Neural cell (in vitro differentiated cells): ENCODE data around the gene CCDC63. TPM values are rescaled to one million over a fixed set of nuclear protein-coding genes. Genes with fewer than 3 reads are reported as not detected.

Experiments
- H2AFZ ChIP-seq: fragments of 200-600, 300-800 bp; sonication (generic), shearing (Covaris generic); 2 replicates; pipeline ENCODE4 v1.6.0; 2014; ENCODE audit warnings: low read depth, mild to moderate bottlenecking, antibody characterized with exemption, low read length, moderate library complexity
- H3F3A ChIP-seq: fragments of 200-600 bp; shearing (Covaris generic); 2 replicates; pipeline ENCODE4 v1.6.1; 2016; ENCODE audit warnings: mild to moderate bottlenecking, moderate library complexity, mixed read lengths, antibody characterized with exemption, low read length; ENCODE audit not compliant: insufficient read depth, poor library complexity, severe bottlenecking
- H3K27ac ChIP-seq: fragments of 200-600, 300-800 bp; sonication (generic), shearing (Covaris generic); 2 replicates; pipeline ENCODE4 v1.5.1; 2014; ENCODE audit warnings: mild to moderate bottlenecking, low read length, moderate library complexity
- H3K27me3 ChIP-seq: fragments of 300-800, 200-600 bp; sonication (generic), shearing (Covaris generic); 2 replicates; pipeline ENCODE4 v1.6.0; 2014; ENCODE audit warnings: mild to moderate bottlenecking, low read depth, low read length, moderate library complexity; ENCODE audit not compliant: insufficient read depth
- H3K36me3 ChIP-seq: fragments of 300-800, 200-600 bp; sonication (generic), shearing (Covaris generic); 2 replicates; pipeline ENCODE4 v1.5.1; 2014; ENCODE audit warnings: mild to moderate bottlenecking, antibody characterized with exemption, low read length, moderate library complexity; ENCODE audit not compliant: insufficient read depth
- H3K4me2 ChIP-seq: fragments of 300-800, 200-600 bp; sonication (generic), shearing (Covaris generic); 2 replicates; pipeline ENCODE4 v1.6.0; 2014; ENCODE audit warnings: mild to moderate bottlenecking, low read length
- H3K4me3 ChIP-seq: fragments of 300-800, 200-600 bp; sonication (generic), shearing (Covaris generic); 2 replicates; pipeline ENCODE4 v1.5.1; 2014; ENCODE audit warnings: mild to moderate bottlenecking, low read length, moderate library complexity
- H3K79me2 ChIP-seq: fragments of 200-600 bp; shearing (Covaris generic); replicated peaks from 2 replicates; pipeline ENCODE4 v1.6.0; 2014; ENCODE audit warnings: mild to moderate bottlenecking, low read length, moderate library complexity; ENCODE audit not compliant: insufficient read depth
- H3K9ac ChIP-seq: fragments of 300-800, 200-600 bp; sonication (generic), shearing (Covaris generic); 2 replicates; pipeline ENCODE4 v1.6.1; 2016; ENCODE audit warnings: mild to moderate bottlenecking, low read length, mixed read lengths
- H3K9me2 ChIP-seq: fragments of 200-600 bp; shearing (Covaris generic); 2 replicates; pipeline ENCODE4 v1.6.1; 2016; ENCODE audit warnings: mild to moderate bottlenecking, low read length, mixed read lengths; ENCODE audit not compliant: insufficient read depth
- H3K9me3 ChIP-seq: fragments of 200-600, 300-800 bp; sonication (generic), shearing (Covaris generic); 2 replicates; pipeline ENCODE4 v1.6.1; 2016; ENCODE audit warnings: mild to moderate bottlenecking, mixed run types, low read length, moderate library complexity, mixed read lengths
- H4K20me1 ChIP-seq: fragments of 200-600 bp; shearing (Covaris generic); 2 replicates; pipeline ENCODE4 v1.6.1; 2016; ENCODE audit warnings: mild to moderate bottlenecking, mixed run types; ENCODE audit not compliant: insufficient read depth
- EP300 ChIP-seq: fragments of 450-650 bp; conservative IDR thresholded peaks from 2 replicates; pipeline ENCODE4 v1.6.1; 2014; ENCODE audit warnings: antibody characterized with exemption, mild to moderate bottlenecking, moderate library complexity; ENCODE audit not compliant: poor library complexity, severe bottlenecking
- EZH2 ChIP-seq: fragments of 200-600, 300-800 bp; shearing (Covaris generic), sonication (generic); IDR thresholded peaks from 2 replicates; pipeline ENCODE4 v1.6.1; 2014; ENCODE audit warnings: antibody characterized with exemption, low read length, borderline replicate concordance, mild to moderate bottlenecking; ENCODE audit not compliant: insufficient read depth, poor library complexity, severe bottlenecking
- MXI1 ChIP-seq: fragments of 450-650 bp; conservative IDR thresholded peaks from 2 replicates; pipeline ENCODE4 v1.6.1; 2014; ENCODE audit warnings: antibody characterized with exemption, mild to moderate bottlenecking; ENCODE audit not compliant: poor library complexity, severe bottlenecking
- POLR2AphosphoS5 ChIP-seq: IDR thresholded peaks from 2 replicates; pipeline ENCODE4 v1.6.1; 2012
- RAD21 ChIP-seq: fragments of 450-650 bp; conservative IDR thresholded peaks from 2 replicates; pipeline ENCODE4 v1.6.1; 2014; ENCODE audit warnings: antibody characterized with exemption, mild to moderate bottlenecking, moderate library complexity
- SMC3 ChIP-seq: fragments of 450-650 bp; conservative IDR thresholded peaks from 2 replicates; pipeline ENCODE4 v1.6.1; 2014; ENCODE audit warnings: antibody characterized with exemption, mild to moderate bottlenecking, moderate library complexity; ENCODE audit not compliant: poor library complexity
- TAF1 ChIP-seq: IDR thresholded peaks from 2 replicates; pipeline ENCODE4 v1.6.1; 2012; ENCODE audit warnings: low read depth
- polyA plus RNA-seq: library from polyadenylated mRNA; depleted of rRNA; stranded (reverse); fragments of >200 nt; gene quantifications from 2 replicates; pipeline ENCODE4 v1.2.3, GENCODE V29; 2014
- TF ChIP-seq, protein P1 (sequence below): fragments of 450-650 bp; IDR thresholded peaks from 2 replicates; pipeline ENCODE4 v1.5.1; 2014; ENCODE audit warnings: antibody characterized with exemption, mild to moderate bottlenecking, moderate library complexity; ENCODE audit not compliant: poor library complexity, severe bottlenecking
- TF ChIP-seq, protein P2 (sequence below): IDR thresholded peaks from 2 replicates; pipeline ENCODE4 v1.6.1; 2012; ENCODE audit warnings: borderline replicate concordance

Gene CCDC63
- polyA plus RNA-seq, 1 donor from 2014 or later = not detected

DNA sequence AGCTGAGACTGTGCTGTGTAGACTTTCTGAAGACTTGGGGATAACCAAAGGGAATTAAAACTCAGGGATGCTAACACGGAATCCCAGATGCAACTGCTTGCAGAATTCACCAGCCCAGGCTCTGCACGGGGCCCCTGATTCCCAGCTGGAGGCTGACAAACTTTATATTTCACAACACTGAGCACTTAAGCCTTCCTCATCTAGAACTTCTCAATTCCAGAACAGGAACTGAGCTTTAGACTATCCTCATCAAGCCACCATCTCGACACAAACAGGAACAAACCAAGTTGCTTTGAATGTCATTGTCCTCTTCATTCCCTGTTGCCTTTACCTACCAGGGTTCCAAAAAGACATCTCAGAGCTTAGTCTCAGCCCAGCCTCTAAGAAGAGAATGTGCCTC lies 22.2 kb downstream of the CCDC63 start:
- no peak for TF ChIP-seq POLR2AphosphoS5
- TF ChIP-seq TAF1 = no peak
- TF ChIP-seq, protein P1, sequence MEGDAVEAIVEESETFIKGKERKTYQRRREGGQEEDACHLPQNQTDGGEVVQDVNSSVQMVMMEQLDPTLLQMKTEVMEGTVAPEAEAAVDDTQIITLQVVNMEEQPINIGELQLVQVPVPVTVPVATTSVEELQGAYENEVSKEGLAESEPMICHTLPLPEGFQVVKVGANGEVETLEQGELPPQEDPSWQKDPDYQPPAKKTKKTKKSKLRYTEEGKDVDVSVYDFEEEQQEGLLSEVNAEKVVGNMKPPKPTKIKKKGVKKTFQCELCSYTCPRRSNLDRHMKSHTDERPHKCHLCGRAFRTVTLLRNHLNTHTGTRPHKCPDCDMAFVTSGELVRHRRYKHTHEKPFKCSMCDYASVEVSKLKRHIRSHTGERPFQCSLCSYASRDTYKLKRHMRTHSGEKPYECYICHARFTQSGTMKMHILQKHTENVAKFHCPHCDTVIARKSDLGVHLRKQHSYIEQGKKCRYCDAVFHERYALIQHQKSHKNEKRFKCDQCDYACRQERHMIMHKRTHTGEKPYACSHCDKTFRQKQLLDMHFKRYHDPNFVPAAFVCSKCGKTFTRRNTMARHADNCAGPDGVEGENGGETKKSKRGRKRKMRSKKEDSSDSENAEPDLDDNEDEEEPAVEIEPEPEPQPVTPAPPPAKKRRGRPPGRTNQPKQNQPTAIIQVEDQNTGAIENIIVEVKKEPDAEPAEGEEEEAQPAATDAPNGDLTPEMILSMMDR = no peak
- TF ChIP-seq, protein P2, sequence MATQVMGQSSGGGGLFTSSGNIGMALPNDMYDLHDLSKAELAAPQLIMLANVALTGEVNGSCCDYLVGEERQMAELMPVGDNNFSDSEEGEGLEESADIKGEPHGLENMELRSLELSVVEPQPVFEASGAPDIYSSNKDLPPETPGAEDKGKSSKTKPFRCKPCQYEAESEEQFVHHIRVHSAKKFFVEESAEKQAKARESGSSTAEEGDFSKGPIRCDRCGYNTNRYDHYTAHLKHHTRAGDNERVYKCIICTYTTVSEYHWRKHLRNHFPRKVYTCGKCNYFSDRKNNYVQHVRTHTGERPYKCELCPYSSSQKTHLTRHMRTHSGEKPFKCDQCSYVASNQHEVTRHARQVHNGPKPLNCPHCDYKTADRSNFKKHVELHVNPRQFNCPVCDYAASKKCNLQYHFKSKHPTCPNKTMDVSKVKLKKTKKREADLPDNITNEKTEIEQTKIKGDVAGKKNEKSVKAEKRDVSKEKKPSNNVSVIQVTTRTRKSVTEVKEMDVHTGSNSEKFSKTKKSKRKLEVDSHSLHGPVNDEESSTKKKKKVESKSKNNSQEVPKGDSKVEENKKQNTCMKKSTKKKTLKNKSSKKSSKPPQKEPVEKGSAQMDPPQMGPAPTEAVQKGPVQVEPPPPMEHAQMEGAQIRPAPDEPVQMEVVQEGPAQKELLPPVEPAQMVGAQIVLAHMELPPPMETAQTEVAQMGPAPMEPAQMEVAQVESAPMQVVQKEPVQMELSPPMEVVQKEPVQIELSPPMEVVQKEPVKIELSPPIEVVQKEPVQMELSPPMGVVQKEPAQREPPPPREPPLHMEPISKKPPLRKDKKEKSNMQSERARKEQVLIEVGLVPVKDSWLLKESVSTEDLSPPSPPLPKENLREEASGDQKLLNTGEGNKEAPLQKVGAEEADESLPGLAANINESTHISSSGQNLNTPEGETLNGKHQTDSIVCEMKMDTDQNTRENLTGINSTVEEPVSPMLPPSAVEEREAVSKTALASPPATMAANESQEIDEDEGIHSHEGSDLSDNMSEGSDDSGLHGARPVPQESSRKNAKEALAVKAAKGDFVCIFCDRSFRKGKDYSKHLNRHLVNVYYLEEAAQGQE = no peak
- no peak for TF ChIP-seq SMC3
- no peaks in the 10 kb centered on the region for H3K36me3 ChIP-seq

GRCh38 chr12:110869803-110870202 lies 23.0 kb downstream of the CCDC63 start:
- TF ChIP-seq RAD21 (no peak), POLR2AphosphoS5 (no peak), EZH2 (no peak), SMC3 (no peak), EP300 (no peak), TAF1 (no peak), MXI1 (no peak)
- TF ChIP-seq, protein P1 = no peak
- TF ChIP-seq, protein P2 = no peak
- Histone ChIP-seq H3K9ac (no peak overlapping the region), H3F3A (no peaks in the 10 kb centered on the region)

More for the DNA sequence above, 22.2 kb downstream of the CCDC63 start:
- Histone ChIP-seq H3K9me2 (no peaks in the 10 kb centered on the region), H3K9me3 (no peaks in the 10 kb centered on the region), H3K4me2 (no peak overlapping the region), H3K79me2 (no peaks in the 10 kb centered on the region), H3K27ac (no peak overlapping the region), H4K20me1 (no peaks in the 10 kb centered on the region), H3F3A (no peaks in the 10 kb centered on the region), H3K4me3 (no peak overlapping the region), H3K9ac (no peak overlapping the region), H3K27me3 (no peaks in the 10 kb centered on the region), H2AFZ (no peak overlapping the region)

More at GRCh38 chr12:110869803-110870202, 23.0 kb downstream of the CCDC63 start:
- H3K27me3 ChIP-seq = no peaks in the 10 kb centered on the region
- no peak overlapping the region for H3K27ac ChIP-seq
- no peaks in the 10 kb centered on the region for H3K36me3 ChIP-seq
- H4K20me1 ChIP-seq = no peaks in the 10 kb centered on the region
- no peaks in the 10 kb centered on the region for H3K79me2 ChIP-seq
- H3K9me3 ChIP-seq = no peaks in the 10 kb centered on the region
- no peak overlapping the region for H3K4me3 ChIP-seq
- no peak overlapping the region for H2AFZ ChIP-seq
- no peaks in the 10 kb centered on the region for H3K9me2 ChIP-seq
- no peak overlapping the region for H3K4me2 ChIP-seq
